Peyer's patch (tissue), 4 donors: ENCODE measurements around the gene SHC3. TPM values are rescaled to one million over a fixed set of nuclear protein-coding genes. Genes with fewer than 3 reads are reported as not detected.

Experiments used
- DNase-seq, 3 donors: peaks; one replicate each; pipeline ENCODE4 v3.0.0-alpha.2; 2017 to 2019
- H3K27ac ChIP-seq, 4 donors: fragments of 200-600 bp; sonication (generic); one replicate each; pipeline ENCODE4 v1.5.1; 2016 to 2019
- H3K27me3 ChIP-seq, 2 donors: fragments of 200-600 bp; sonication (generic); one replicate each; pipeline ENCODE4 v1.5.1; 2019
- H3K36me3 ChIP-seq, 3 donors: fragments of 200-600 bp; sonication (generic); one replicate each; pipeline ENCODE4 v1.5.1; 2016 to 2019
- H3K4me1 ChIP-seq, 4 donors: fragments of 200-600 bp; sonication (generic); one replicate each; pipeline ENCODE4 v1.5.1; 2016 to 2019
- H3K4me3 ChIP-seq, 4 donors: fragments of 200-600 bp; sonication (generic); 1 replicate in 3 of 4; 2 replicates in 1 of 4; pipeline ENCODE4 v1.5.1; 2016 to 2019; ENCODE audit warnings: mild to moderate bottlenecking in 1 of 4
- H3K9me3 ChIP-seq, 4 donors: fragments of 200-600 bp; sonication (generic); one replicate each; pipeline ENCODE4 v1.5.1; 2016 to 2019; ENCODE audit warnings: mild to moderate bottlenecking in 1 of 4
- POLR2A ChIP-seq, 2 donors: fragments of 450-650 bp; IDR thresholded peaks; one replicate each; pipeline ENCODE4 v1.5.1; 2017; ENCODE audit warnings: antibody characterized with exemption in 2 of 2, mild to moderate bottlenecking in 2 of 2, moderate library complexity in 2 of 2
- total RNA-seq, 4 donors: library from RNA; depleted of rRNA; stranded (reverse); fragments of >200 nt; gene quantifications; one replicate each; pipeline ENCODE4 v1.1.0, GENCODE V29; 2016
- TF ChIP-seq, protein P1 (sequence below), 6 experiments: fragments of 450-650 bp in 4 of 6; fragments of 200-600 bp in 2 of 6; sonication (generic) in 1 of 6; IDR thresholded peaks; one replicate each; pipeline ENCODE4 v1.5.1; 2017 to 2019; ENCODE audit warnings: antibody characterized with exemption in 6 of 6, mild to moderate bottlenecking in 3 of 6, moderate library complexity in 1 of 6

Gene SHC3
- total RNA-seq, 4 donors from 2014 or later: 0.88 to 5.0 (median 2.2) TPM

DNA sequence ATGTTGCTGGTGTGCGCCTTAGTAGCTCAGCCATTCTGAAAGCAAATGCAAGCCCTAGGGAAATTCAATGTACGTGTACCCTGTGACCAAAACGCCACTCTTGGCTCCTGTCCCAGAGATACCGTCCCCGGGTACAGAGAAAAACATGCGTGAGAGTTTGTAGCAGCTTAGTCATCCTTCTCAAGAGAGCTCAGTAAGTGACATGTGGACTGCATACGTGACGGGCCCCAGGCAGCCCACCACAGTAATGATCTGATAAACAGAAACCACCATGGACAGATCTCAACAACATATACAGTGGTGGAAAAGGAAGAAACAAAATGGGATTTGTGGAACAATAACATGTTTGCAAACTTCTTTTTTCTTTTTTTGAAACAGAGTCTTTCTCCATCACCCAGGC, 142.2 kb downstream of the SHC3 start:
- H3K4me3 ChIP-seq: no peak overlapping the region
- no peaks in the 10 kb centered on the region for H3K36me3 ChIP-seq
- no peak overlapping the region for H3K27ac ChIP-seq
- no peak for DNase-seq
- no peak for TF ChIP-seq POLR2A (IDR thresholded peaks at IDR 0.05)
- TF ChIP-seq, protein P1, sequence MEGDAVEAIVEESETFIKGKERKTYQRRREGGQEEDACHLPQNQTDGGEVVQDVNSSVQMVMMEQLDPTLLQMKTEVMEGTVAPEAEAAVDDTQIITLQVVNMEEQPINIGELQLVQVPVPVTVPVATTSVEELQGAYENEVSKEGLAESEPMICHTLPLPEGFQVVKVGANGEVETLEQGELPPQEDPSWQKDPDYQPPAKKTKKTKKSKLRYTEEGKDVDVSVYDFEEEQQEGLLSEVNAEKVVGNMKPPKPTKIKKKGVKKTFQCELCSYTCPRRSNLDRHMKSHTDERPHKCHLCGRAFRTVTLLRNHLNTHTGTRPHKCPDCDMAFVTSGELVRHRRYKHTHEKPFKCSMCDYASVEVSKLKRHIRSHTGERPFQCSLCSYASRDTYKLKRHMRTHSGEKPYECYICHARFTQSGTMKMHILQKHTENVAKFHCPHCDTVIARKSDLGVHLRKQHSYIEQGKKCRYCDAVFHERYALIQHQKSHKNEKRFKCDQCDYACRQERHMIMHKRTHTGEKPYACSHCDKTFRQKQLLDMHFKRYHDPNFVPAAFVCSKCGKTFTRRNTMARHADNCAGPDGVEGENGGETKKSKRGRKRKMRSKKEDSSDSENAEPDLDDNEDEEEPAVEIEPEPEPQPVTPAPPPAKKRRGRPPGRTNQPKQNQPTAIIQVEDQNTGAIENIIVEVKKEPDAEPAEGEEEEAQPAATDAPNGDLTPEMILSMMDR (IDR thresholded peaks at IDR 0.05): no peak
- no peaks in the 10 kb centered on the region for H3K27me3 ChIP-seq
- no peaks in the 10 kb centered on the region for H3K4me1 ChIP-seq
- no peaks in the 10 kb centered on the region for H3K9me3 ChIP-seq

DNA sequence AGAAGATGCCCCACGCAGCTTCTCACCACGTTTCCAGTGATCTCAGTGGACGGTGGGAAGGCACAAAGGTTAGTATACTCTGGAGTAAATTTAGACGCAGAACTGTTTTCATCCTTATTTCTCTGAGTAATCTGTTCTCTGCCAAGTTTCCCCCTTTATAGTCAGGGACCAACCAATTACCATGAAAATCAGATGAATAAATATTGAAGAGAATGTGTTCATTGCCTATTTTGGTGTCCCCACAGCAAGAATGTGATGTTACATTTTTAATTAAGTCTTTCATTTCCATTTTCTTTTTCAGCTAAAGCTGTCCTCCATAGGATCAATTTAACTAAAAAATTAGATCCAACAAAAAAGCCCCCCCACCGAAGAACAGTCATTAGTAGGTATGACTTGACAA, 146.0 kb downstream of the SHC3 start:
- TF ChIP-seq, protein P1 (IDR thresholded peaks at IDR 0.05): no peak
- no peak for TF ChIP-seq POLR2A (IDR thresholded peaks at IDR 0.05)
- Histone ChIP-seq H3K4me3 (no peak overlapping the region), H3K27ac (no peak overlapping the region), H3K36me3 (no peaks in the 10 kb centered on the region), H3K9me3 (peaks cover 0 to 3% (median 0%) of the 10 kb centered on the region in 4 donors), H3K4me1 (no peaks in the 10 kb centered on the region), H3K27me3 (no peaks in the 10 kb centered on the region)
- DNase-seq: no peak

DNA sequence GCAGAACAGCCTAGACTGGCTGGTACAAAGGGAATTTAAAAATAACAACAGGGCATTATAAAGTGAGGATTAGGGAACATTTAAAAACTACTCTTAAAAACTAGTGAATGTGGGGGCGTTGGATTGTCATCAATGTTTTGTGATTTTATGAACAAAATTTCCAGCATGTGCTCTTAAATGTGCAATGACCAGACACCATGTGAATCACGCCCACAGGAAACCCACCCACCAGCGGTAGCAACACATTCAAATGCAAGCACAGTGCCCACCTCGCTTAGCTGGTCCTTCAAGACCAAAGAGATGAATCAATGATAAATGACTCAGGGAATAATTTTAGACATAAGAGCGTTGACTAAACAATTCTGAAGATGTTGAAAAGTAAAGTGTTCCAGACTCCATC, 146.4 kb downstream of the SHC3 start:
- no peaks in the 10 kb centered on the region for H3K4me1 ChIP-seq
- H3K36me3 ChIP-seq: no peaks in the 10 kb centered on the region
- no peaks in the 10 kb centered on the region for H3K27me3 ChIP-seq
- no peak for DNase-seq
- H3K27ac ChIP-seq: no peak overlapping the region
- H3K4me3 ChIP-seq: no peak overlapping the region
- TF ChIP-seq, protein P1 (IDR thresholded peaks at IDR 0.05): no peak
- TF ChIP-seq POLR2A (IDR thresholded peaks at IDR 0.05): no peak
- peaks cover 0 to 3% (median 0%) of the 10 kb centered on the region in 4 donors for H3K9me3 ChIP-seq

DNA sequence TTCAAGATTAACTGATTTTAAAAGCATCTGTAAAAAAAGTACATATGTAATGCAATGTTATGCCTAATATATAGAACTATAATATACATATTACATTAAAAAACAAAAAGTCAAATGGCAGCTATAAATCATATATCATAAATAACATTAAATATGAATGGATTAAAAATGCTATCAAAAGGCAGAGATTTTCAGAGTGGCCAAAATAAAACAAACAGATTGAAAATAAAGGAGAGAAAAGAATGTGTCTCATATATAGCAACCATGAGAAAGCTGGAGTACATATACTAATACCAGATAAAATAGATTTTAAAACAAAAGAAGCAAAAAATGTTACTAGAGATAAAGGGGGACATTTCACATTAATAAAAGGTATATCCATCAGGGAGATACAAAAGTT, 148.8 kb downstream of the SHC3 start:
- TF ChIP-seq POLR2A (IDR thresholded peaks at IDR 0.05): no peak
- TF ChIP-seq, protein P1 (IDR thresholded peaks at IDR 0.05): no peak
- peaks cover 0 to 3% (median 0%) of the 10 kb centered on the region in 4 donors for H3K9me3 ChIP-seq

DNA sequence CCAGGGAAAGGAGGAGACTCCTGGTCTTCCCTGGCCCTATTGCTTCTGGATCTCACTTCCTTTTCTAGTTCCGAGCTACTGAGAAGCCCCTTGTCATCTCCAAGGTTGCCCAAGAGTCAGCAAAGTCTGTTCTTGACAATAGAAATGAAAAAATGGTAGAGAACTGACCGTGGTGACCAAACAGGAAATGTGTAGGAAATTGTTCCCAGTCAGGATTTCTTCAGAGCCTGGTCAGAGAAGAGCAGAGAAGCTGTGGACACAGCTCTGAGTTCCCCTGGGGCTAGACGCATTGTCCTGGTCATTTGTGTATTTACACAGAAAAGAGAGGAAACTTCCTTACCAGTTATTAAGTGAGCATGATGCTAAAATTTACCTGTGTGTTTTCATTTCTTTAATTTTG, 151.7 kb downstream of the SHC3 start:
- H3K36me3 ChIP-seq: no peaks in the 10 kb centered on the region
- peaks cover 0 to 3% (median 0%) of the 10 kb centered on the region in 4 donors for H3K9me3 ChIP-seq
- DNase-seq: no peak
- no peak overlapping the region for H3K4me3 ChIP-seq
- no peak overlapping the region for H3K27ac ChIP-seq
- peaks cover 0 to 2% (median 0%) of the 10 kb centered on the region in 4 donors for H3K4me1 ChIP-seq
- H3K27me3 ChIP-seq: no peaks in the 10 kb centered on the region
- TF ChIP-seq POLR2A (IDR thresholded peaks at IDR 0.05): no peak
- TF ChIP-seq, protein P1 (IDR thresholded peaks at IDR 0.05): no peak

More for the DNA sequence above, 148.8 kb downstream of the SHC3 start:
- no peaks in the 10 kb centered on the region for H3K27me3 ChIP-seq
- H3K27ac ChIP-seq: no peak overlapping the region
- DNase-seq: no peak
- no peaks in the 10 kb centered on the region for H3K4me1 ChIP-seq
- H3K4me3 ChIP-seq: no peak overlapping the region
- no peaks in the 10 kb centered on the region for H3K36me3 ChIP-seq

DNA sequence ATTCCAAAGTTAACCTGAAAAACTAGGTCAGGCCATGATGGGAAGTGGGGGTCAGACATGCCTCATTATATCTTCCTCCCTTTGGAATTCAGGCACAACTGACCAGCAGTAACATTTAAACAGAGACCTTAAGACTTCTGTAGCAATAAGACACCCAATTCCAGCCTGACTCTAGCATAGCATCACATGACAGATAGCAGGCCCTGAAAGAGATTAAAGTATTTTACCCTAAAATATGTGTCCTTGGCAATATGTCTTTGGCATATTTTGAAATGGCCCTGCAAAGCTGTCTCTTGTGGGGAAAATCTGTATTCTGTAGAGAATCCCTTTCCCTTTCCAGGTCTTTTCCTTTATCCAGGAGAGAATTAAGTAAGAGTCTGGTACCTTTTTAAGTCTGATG, 153.1 kb downstream of the SHC3 start:
- H3K27me3 ChIP-seq: no peaks in the 10 kb centered on the region
- H3K27ac ChIP-seq: no peak overlapping the region
- H3K36me3 ChIP-seq: no peaks in the 10 kb centered on the region
- peaks cover 0 to 8% (median 0%) of the 10 kb centered on the region in 4 donors for H3K4me1 ChIP-seq
- peaks cover 0 to 3% (median 0%) of the 10 kb centered on the region in 4 donors for H3K9me3 ChIP-seq
- DNase-seq: no peak
- TF ChIP-seq, protein P1 (IDR thresholded peaks at IDR 0.05): no peak
- TF ChIP-seq POLR2A (IDR thresholded peaks at IDR 0.05): no peak
- H3K4me3 ChIP-seq: no peak overlapping the region
